T-cell (primary cell): ENCODE results near the gene ITGAL. TPM values are rescaled to one million over a fixed set of nuclear protein-coding genes. Genes with fewer than 3 reads are reported as not detected.
A peak's percentile ranks its signal among the peaks of the same experiment; 100 is the strongest.

Source experiments
- ATAC-seq, 4 experiments: fragments of 200-7000 bp in 3 of 4; fragments of 150-1000 bp in 1 of 4; cut with Tn5 transposase; replicated peaks in 1 of 4; 1 replicate in 3 of 4; 2 replicates in 1 of 4; pipeline ENCODE4 v1.10.0; 2021; ENCODE audit warnings: moderate library complexity in 3 of 4, mild to moderate bottlenecking in 2 of 4, moderate number of reproducible peaks in 1 of 4
- CTCF ChIA-PET, 2 donors: fragments of 300-600 bp; sonication (Branson Sonifier 250); formaldehyde crosslinking; loops; one replicate each; lab custom pipeline; 2022; ENCODE audit warnings: antibody characterized with exemption in 2 of 2; lab: Charles Lee
- POLR2A ChIA-PET, 2 donors: fragments of 300-600 bp; sonication (Branson Sonifier 250); formaldehyde crosslinking; loops; one replicate each; lab custom pipeline; 2022; ENCODE audit warnings: antibody characterized with exemption in 2 of 2; lab: Charles Lee
- DNase-seq, 35 experiments: peaks; one replicate each; pipeline versions ENCODE4 v3.0.0 to v3.0.0-alpha.2; 2013 to 2023
- H3K27ac ChIP-seq: one replicate; pipeline ENCODE4 v1.5.1; 2013; ENCODE audit warnings: low read length
- H3K27me3 ChIP-seq, 2 experiments: replicated peaks in 1 of 2; 1 replicate in 1 of 2; 2 replicates in 1 of 2; pipeline versions ENCODE4 v1.6.1 to v1.7.0; 2013; ENCODE audit warnings: low read length in 1 of 2, mixed read lengths in 1 of 2; ENCODE audit not compliant: control insufficient read depth in 2 of 2, insufficient read depth in 2 of 2; ENCODE audit errors: extremely low read depth in 1 of 2
- H3K36me3 ChIP-seq, 2 donors: 1 replicate in 1 of 2; 2 replicates in 1 of 2; pipeline versions ENCODE4 v1.6.1 to v1.7.0; 2013; ENCODE audit warnings: low read length in 1 of 2; ENCODE audit not compliant: control insufficient read depth in 2 of 2, insufficient read depth in 1 of 2; ENCODE audit errors: extremely low read depth in 1 of 2
- H3K4me1 ChIP-seq, 2 experiments: 1 replicate in 1 of 2; 2 replicates in 1 of 2; pipeline versions ENCODE4 v1.6.1 to v1.7.0; 2013; ENCODE audit warnings: low read length in 2 of 2, mixed read lengths in 1 of 2; ENCODE audit not compliant: insufficient read depth in 2 of 2, control insufficient read depth in 1 of 2; ENCODE audit errors: extremely low read depth in 1 of 2
- H3K4me3 ChIP-seq, 2 donors: 1 replicate in 1 of 2; 2 replicates in 1 of 2; pipeline versions ENCODE4 v1.5.1 to v1.7.0; 2013; ENCODE audit warnings: mild to moderate bottlenecking in 2 of 2, low read length in 1 of 2, moderate library complexity in 1 of 2; ENCODE audit not compliant: control insufficient read depth in 1 of 2; ENCODE audit errors: extremely low read depth in 1 of 2
- H3K9me3 ChIP-seq: 2 replicates; pipeline ENCODE4 v1.7.0; 2013
- H3K27ac Mint-ChIP-seq, 2 donors: one replicate each; pipeline ENCODE4 v1.8.0; 2020 to 2021; ENCODE audit warnings: mild to moderate bottlenecking in 2 of 2, mixed read lengths in 2 of 2
- H3K27me3 Mint-ChIP-seq, 2 donors: one replicate each; pipeline ENCODE4 v1.8.0; 2021 to 2022; ENCODE audit warnings: mixed read lengths in 2 of 2
- H3K36me3 Mint-ChIP-seq: one replicate; pipeline ENCODE4 v1.8.0; 2021; ENCODE audit warnings: mixed read lengths
- H3K4me1 Mint-ChIP-seq, 3 donors: one replicate each; pipeline ENCODE4 v1.8.0; 2020 to 2022; ENCODE audit warnings: mixed read lengths in 3 of 3, mild to moderate bottlenecking in 1 of 3
- H3K4me3 Mint-ChIP-seq, 3 donors: one replicate each; pipeline ENCODE4 v1.8.0; 2020 to 2022; ENCODE audit warnings: mild to moderate bottlenecking in 3 of 3, mixed read lengths in 3 of 3, moderate library complexity in 3 of 3
- H3K9me3 Mint-ChIP-seq, 3 donors: one replicate each; pipeline ENCODE4 v1.8.0; 2020 to 2022; ENCODE audit warnings: mixed read lengths in 3 of 3
- WGBS: methylation state at CpG from one replicate; pipeline ENCODE4 v1.1.5; 2013; ENCODE audit warnings: missing lambda C conversion rate; ENCODE audit not compliant: insufficient coverage; 5-methylcytosine and 5-hydroxymethylcytosine counted together
- total RNA-seq, 35 experiments: library from RNA in 6 of 35; stranded (reverse) in 6 of 35; fragments of 120-200 nt in 1 of 35; gene quantifications; one replicate each; pipeline versions ENCODE4 v1.2.1 to v1.2.4 and lab custom pipeline; 2013 to 2026

Gene ITGAL
- total RNA-seq (100 to 1,000 TPM; 322 to 640 (median 518) TPM), total RNA-seq (lab: John Stamatoyannopoulos, UW) (65.6 to 883 (median 416) reads per million in 29 experiments)
- total RNA-seq (2013): 369 TPM

GRCh38 chr16:30472328-30472942 is at the start of gene ITGAL:
Gene ITGAL, plus strand, starts transcription at chr16:30472742. Its CDS starts 96 bp downstream, at chr16:30472838.
- H3K36me3 Mint-ChIP-seq: peaks cover 35% of the 10 kb centered on the region
- H3K4me1 Mint-ChIP-seq: peaks cover 58 to 74% (median 59%) of the 10 kb centered on the region in 3 donors
- H3K4me3 Mint-ChIP-seq: peak within 1 kb of the TSS; percentile 95 to 99 (median 99)
- no peaks in the 10 kb centered on the region for H3K27me3 ChIP-seq
- peak within 1 kb of the TSS; percentile 95 for H3K27ac Mint-ChIP-seq
- no peaks in the 10 kb centered on the region for H3K9me3 ChIP-seq
- H3K9me3 Mint-ChIP-seq: no peaks in the 10 kb centered on the region
- peaks cover 7 to 31% of the 10 kb centered on the region in 2 donors for H3K36me3 ChIP-seq
- WGBS: 0% methylated on average over 3 of the region's 8 CpGs
- peak within 1 kb of the TSS; percentile 82 to 92 for H3K4me3 ChIP-seq
- peaks cover 37 to 81% of the 10 kb centered on the region in 2 experiments for H3K4me1 ChIP-seq
- peak within 1 kb of the TSS; percentile 77 for H3K27ac ChIP-seq
- DNase-seq: peak; percentile 66 to 91 (median 82)
- peak; percentile 84 to 88 (median 86) for ATAC-seq
- ChIA-PET POLR2A (interaction anchor here (0.5 to 1.1 kb wide), 3 partner anchors 15 to 79 kb away, joined by 3 to 4 read pairs (median 3); partner anchors contain the start of gene DCTPP1 (in 1 of the 2)), CTCF (interaction anchor here in 1 of 2 donors (0.6 to 3.1 kb wide), 7 partner anchors 14 to 1286 kb away, joined by 3 to 10 read pairs (median 4); partner anchors contain the start of gene DCTPP1)
- no peaks in the 10 kb centered on the region for H3K27me3 Mint-ChIP-seq

DNA sequence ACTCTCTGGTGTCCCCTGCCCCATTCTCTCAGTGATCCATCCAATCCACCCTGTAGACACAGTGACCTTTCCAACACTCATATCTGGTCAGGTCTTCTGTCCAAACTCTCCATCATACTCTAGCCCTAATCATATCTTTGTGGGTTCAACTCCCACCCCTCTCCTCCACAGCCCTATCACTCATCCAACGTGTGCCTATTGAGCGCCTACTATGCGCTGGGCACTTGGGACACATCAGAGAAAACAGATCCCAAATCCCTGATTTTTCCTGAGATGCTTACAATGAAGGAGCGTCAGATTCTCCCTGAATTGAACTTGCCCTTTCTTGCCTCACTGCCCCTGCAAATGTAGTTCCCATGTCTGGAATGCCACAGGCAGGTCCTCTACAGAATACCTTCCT is 44.5 kb upstream of the ITGAL start:
- Histone ChIP-seq H3K9me3 (no peaks in the 10 kb centered on the region), H3K36me3 (peaks cover 0 to 23% of the 10 kb centered on the region in 2 donors), H3K4me1 (peaks cover 9 to 29% of the 10 kb centered on the region in 2 experiments), H3K4me3 (no peak overlapping the region), H3K27me3 (no peaks in the 10 kb centered on the region), H3K27ac (no peak overlapping the region)
- ATAC-seq (no peak), DNase-seq (no peak)
- POLR2A ChIA-PET: no interaction called here
- Mint-ChIP-seq H3K27ac (peak overlapping the region; percentile 2 to 61), H3K36me3 (peaks cover 19% of the 10 kb centered on the region), H3K27me3 (no peaks in the 10 kb centered on the region), H3K4me3 (peak overlapping the region; percentile 0 to 48 (median 7)), H3K9me3 (no peaks in the 10 kb centered on the region), H3K4me1 (peaks cover 12% of the 10 kb centered on the region in 3 donors)
- CTCF ChIA-PET: no interaction called here
- 100% methylated on average over 4 of the region's 4 CpGs for WGBS

GRCh38 chr16:30429418-30429677 is 43.2 kb upstream of the ITGAL start:
- Mint-ChIP-seq H3K36me3 (peaks cover 15% of the 10 kb centered on the region), H3K4me1 (peaks cover 18 to 20% (median 18%) of the 10 kb centered on the region in 3 donors), H3K27me3 (no peaks in the 10 kb centered on the region), H3K9me3 (no peaks in the 10 kb centered on the region), H3K27ac (no peak overlapping the region), H3K4me3 (no peak overlapping the region)
- no peaks in the 10 kb centered on the region for H3K9me3 ChIP-seq
- POLR2A ChIA-PET: interaction anchor here (0.6 to 1.1 kb wide), 9 partner anchors 28 to 205 kb away, joined by 3 to 11 read pairs (median 4); no protein-coding TSS in a partner anchor
- ATAC-seq: peak in 2 of 4 experiments; percentile 26 to 28
- H3K27me3 ChIP-seq: no peaks in the 10 kb centered on the region
- peaks cover 0 to 10% of the 10 kb centered on the region in 2 donors for H3K36me3 ChIP-seq
- H3K4me3 ChIP-seq: peak overlapping the region; percentile 72 to 80
- peak overlapping the region; percentile 71 for H3K27ac ChIP-seq
- CTCF ChIA-PET: interaction anchor here (0.5 to 1.5 kb wide), 48 partner anchors 7 to 338 kb away, joined by 3 to 35 read pairs (median 6); partner anchors contain the start of genes ITGAL (in 1 of the 2), PHKG2 (in 1 of the 2), PRR14 (in 1 of the 2) and SEPHS2 (in 1 of the 2)
- WGBS: 4% methylated on average over 7 of the region's 11 CpGs
- H3K4me1 ChIP-seq: peaks cover 9 to 31% of the 10 kb centered on the region in 2 experiments
- no peak for DNase-seq

- Mint-ChIP-seq H3K36me3 (peaks cover 10% of the 10 kb centered on the region), H3K27ac (no peak within 1 kb of the TSS), H3K4me1 (peaks cover 22 to 25% (median 23%) of the 10 kb centered on the region in 3 donors), H3K4me3 (no peak within 1 kb of the TSS), H3K27me3 (no peaks in the 10 kb centered on the region), H3K9me3 (no peaks in the 10 kb centered on the region)
- ChIA-PET CTCF (interaction anchor here (0.5 to 1.5 kb wide), 48 partner anchors 8 to 338 kb away, joined by 3 to 35 read pairs (median 6); partner anchors contain the start of genes ITGAL (in 1 of the 2), PHKG2 (in 1 of the 2), PRR14 (in 1 of the 2) and SEPHS2 (in 1 of the 2)), POLR2A (interaction anchor here (0.6 to 1.1 kb wide), 11 partner anchors 28 to 1612 kb away, joined by 3 to 11 read pairs (median 4); no protein-coding TSS in a partner anchor)
- Histone ChIP-seq H3K4me1 (peaks cover 9 to 36% of the 10 kb centered on the region in 2 experiments), H3K27ac (peak within 1 kb of the TSS; percentile 71), H3K27me3 (no peaks in the 10 kb centered on the region), H3K9me3 (no peaks in the 10 kb centered on the region), H3K4me3 (peak within 1 kb of the TSS; percentile 72 to 80), H3K36me3 (peaks cover 0 to 10% of the 10 kb centered on the region in 2 donors)
- ATAC-seq (peak; percentile 96 to 98 (median 98)), DNase-seq (peak; percentile 86 to 99 (median 95))
- WGBS: 0% methylated on average over 37 of the region's 49 CpGs
Observed at GRCh38 chr16:30429678-30430427, 42.7 kb upstream of the ITGAL start, which contains the start of gene DCTPP1. Gene DCTPP1, minus strand, starts transcription at chr16:30430030. Its CDS starts 50 bp downstream, at chr16:30429980.

GRCh38 chr16:30430428-30430970 is 42.0 kb upstream of the ITGAL start:
- peaks cover 9 to 36% of the 10 kb centered on the region in 2 experiments for H3K4me1 ChIP-seq
- POLR2A ChIA-PET: interaction anchor here in 1 of 2 donors (0.6 to 1.1 kb wide), 7 partner anchors 27 to 1613 kb away, joined by 3 to 11 read pairs (median 4); no protein-coding TSS in a partner anchor
- H3K9me3 ChIP-seq: no peaks in the 10 kb centered on the region
- H3K9me3 Mint-ChIP-seq: no peaks in the 10 kb centered on the region
- peak overlapping the region; percentile 71 for H3K27ac ChIP-seq
- H3K4me3 Mint-ChIP-seq: no peak overlapping the region
- ATAC-seq (peak; percentile 2 to 19 (median 8)), DNase-seq (peak in 2 of 35 experiments; percentile 15 to 22)
- H3K4me3 ChIP-seq: peak overlapping the region in 1 of 2 donors; percentile 72
- WGBS: 47% methylated on average over 12 of the region's 19 CpGs
- no peaks in the 10 kb centered on the region for H3K27me3 Mint-ChIP-seq
- H3K4me1 Mint-ChIP-seq: peaks cover 25 to 27% (median 26%) of the 10 kb centered on the region in 3 donors
- peaks cover 0 to 10% of the 10 kb centered on the region in 2 donors for H3K36me3 ChIP-seq
- H3K27ac Mint-ChIP-seq: no peak overlapping the region
- peaks cover 10% of the 10 kb centered on the region for H3K36me3 Mint-ChIP-seq
- H3K27me3 ChIP-seq: no peaks in the 10 kb centered on the region
- CTCF ChIA-PET: interaction anchor here in 1 of 2 donors (0.8 to 1.5 kb wide), 28 partner anchors 10 to 317 kb away, joined by 3 to 35 read pairs (median 7); partner anchors contain the start of genes ITGAL, PHKG2, SEPHS2 and SEPTIN1
